PFSK-1 (cell line): ENCODE measurements around the gene SPINDOC.

Experiments used
- SIN3A ChIP-seq: IDR thresholded peaks from 2 replicates; pipeline ENCODE4 v1.6.1; 2012; ENCODE audit warnings: mild to moderate bottlenecking, low read length, moderate library complexity, borderline replicate concordance; ENCODE audit not compliant: insufficient read depth
- TF ChIP-seq, protein P1 (sequence below), 2 experiments: IDR thresholded peaks; 2 replicates each; pipeline versions ENCODE4 v1.6.1 to v1.8.0; 2011 to 2012; ENCODE audit warnings: low read depth in 2 of 2, low read length in 2 of 2, control low read depth in 1 of 2, inconsistent platforms in 1 of 2, mild to moderate bottlenecking in 1 of 2, moderate library complexity in 1 of 2; ENCODE audit not compliant: insufficient read depth in 1 of 2

DNA sequence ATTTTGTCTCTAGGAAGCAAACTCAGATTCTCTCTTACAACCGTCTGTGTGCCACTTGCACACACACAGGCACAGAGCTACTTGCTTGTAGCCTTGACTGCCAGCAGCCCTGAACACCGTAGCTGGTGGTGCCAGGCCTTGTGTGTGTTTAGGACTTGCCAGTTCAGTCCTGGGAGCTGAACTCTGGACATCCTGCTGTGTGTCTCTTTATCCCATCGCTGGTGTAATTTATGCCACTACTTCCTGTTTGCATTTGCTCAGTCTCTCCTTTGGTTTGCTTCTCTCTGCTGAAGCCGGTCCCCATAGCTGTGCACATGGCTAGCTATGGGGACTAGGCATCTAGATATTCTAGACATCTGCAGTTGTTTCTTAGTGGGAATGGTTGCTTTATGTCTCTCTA, 49.7 kb downstream of the SPINDOC start:
- no peak for TF ChIP-seq SIN3A
- TF ChIP-seq, protein P1, sequence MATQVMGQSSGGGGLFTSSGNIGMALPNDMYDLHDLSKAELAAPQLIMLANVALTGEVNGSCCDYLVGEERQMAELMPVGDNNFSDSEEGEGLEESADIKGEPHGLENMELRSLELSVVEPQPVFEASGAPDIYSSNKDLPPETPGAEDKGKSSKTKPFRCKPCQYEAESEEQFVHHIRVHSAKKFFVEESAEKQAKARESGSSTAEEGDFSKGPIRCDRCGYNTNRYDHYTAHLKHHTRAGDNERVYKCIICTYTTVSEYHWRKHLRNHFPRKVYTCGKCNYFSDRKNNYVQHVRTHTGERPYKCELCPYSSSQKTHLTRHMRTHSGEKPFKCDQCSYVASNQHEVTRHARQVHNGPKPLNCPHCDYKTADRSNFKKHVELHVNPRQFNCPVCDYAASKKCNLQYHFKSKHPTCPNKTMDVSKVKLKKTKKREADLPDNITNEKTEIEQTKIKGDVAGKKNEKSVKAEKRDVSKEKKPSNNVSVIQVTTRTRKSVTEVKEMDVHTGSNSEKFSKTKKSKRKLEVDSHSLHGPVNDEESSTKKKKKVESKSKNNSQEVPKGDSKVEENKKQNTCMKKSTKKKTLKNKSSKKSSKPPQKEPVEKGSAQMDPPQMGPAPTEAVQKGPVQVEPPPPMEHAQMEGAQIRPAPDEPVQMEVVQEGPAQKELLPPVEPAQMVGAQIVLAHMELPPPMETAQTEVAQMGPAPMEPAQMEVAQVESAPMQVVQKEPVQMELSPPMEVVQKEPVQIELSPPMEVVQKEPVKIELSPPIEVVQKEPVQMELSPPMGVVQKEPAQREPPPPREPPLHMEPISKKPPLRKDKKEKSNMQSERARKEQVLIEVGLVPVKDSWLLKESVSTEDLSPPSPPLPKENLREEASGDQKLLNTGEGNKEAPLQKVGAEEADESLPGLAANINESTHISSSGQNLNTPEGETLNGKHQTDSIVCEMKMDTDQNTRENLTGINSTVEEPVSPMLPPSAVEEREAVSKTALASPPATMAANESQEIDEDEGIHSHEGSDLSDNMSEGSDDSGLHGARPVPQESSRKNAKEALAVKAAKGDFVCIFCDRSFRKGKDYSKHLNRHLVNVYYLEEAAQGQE (IDR thresholded peaks at IDR 0.05; ENCODE audit: insufficient read depth in 1 of 2, low read depth in 2 of 2, low read length in 2 of 2), result no peak
